ENCODE results near the gene CILP. TPM values are rescaled to one million over a fixed set of nuclear protein-coding genes. Genes with fewer than 3 reads are reported as not detected.

The CILP gene
- total and polyA plus RNA-seq, 4 donors, result 0.30 to 0.97 (median 0.66) TPM

GRCh38 chr15:65222891-65223290 is 11.6 kb upstream of the CILP start:
- ATAC-seq (ENCODE audit: insufficient read depth, low FRiP score), result no peak
- no peak for DNase-seq
- Histone ChIP-seq H3K9ac (ENCODE audit: insufficient read depth in 1 of 2, low read length in 2 of 2) (no peak overlapping the region), H3K4me1 (ENCODE audit: control insufficient read depth in 5 of 5, insufficient read depth in 5 of 5, low read length in 5 of 5) (no peaks in the 10 kb centered on the region), H3K4me3 (no peak overlapping the region), H3K27ac (ENCODE audit: low read depth in 1 of 2, low read length in 1 of 2) (no peak overlapping the region), H3K27me3 (ENCODE audit: control insufficient read depth in 3 of 3, insufficient read depth in 3 of 3, low read length in 2 of 3) (no peaks in the 10 kb centered on the region), H3K36me3 (ENCODE audit: control insufficient read depth in 4 of 4, insufficient read depth in 4 of 4, low read length in 4 of 4) (no peaks in the 10 kb centered on the region), H3K9me3 (ENCODE audit: control insufficient read depth in 4 of 4, insufficient read depth in 3 of 4, low read length in 3 of 4) (peaks cover 0 to 1% (median 0%) of the 10 kb centered on the region in 4 donors)
- no peak for TF ChIP-seq CTCF (IDR thresholded peaks at IDR 0.05; ENCODE audit: control extremely low read depth, extremely low read depth)
- 93 to 96% methylated on average over 4 of the region's 4 CpGs for WGBS, 2 donors

GRCh38 chr15:65221697-65222096 is 10.4 kb upstream of the CILP start:
- Histone ChIP-seq H3K9ac (ENCODE audit: insufficient read depth in 1 of 2, low read length in 2 of 2) (no peak overlapping the region), H3K27me3 (ENCODE audit: control insufficient read depth in 3 of 3, insufficient read depth in 3 of 3, low read length in 2 of 3) (no peaks in the 10 kb centered on the region), H3K9me3 (ENCODE audit: control insufficient read depth in 4 of 4, insufficient read depth in 3 of 4, low read length in 3 of 4) (peaks cover 0 to 1% (median 0%) of the 10 kb centered on the region in 4 donors), H3K36me3 (ENCODE audit: control insufficient read depth in 4 of 4, insufficient read depth in 4 of 4, low read length in 4 of 4) (no peaks in the 10 kb centered on the region), H3K27ac (ENCODE audit: low read depth in 1 of 2, low read length in 1 of 2) (no peak overlapping the region), H3K4me1 (ENCODE audit: control insufficient read depth in 5 of 5, insufficient read depth in 5 of 5, low read length in 5 of 5) (no peaks in the 10 kb centered on the region), H3K4me3 (no peak overlapping the region)
- ATAC-seq (ENCODE audit: insufficient read depth, low FRiP score) (no peak), DNase-seq (no peak)
- no peak for TF ChIP-seq CTCF (IDR thresholded peaks at IDR 0.05; ENCODE audit: control extremely low read depth, extremely low read depth)
- 93 to 95% methylated on average over 2 of the region's 2 CpGs for WGBS, 2 donors

GRCh38 chr15:65219137-65219536 is 7.9 kb upstream of the CILP start:
- no peak overlapping the region for H3K4me3 ChIP-seq
- no peaks in the 10 kb centered on the region for H3K27me3 ChIP-seq (ENCODE audit: control insufficient read depth in 3 of 3, insufficient read depth in 3 of 3, low read length in 2 of 3)
- H3K27ac ChIP-seq (ENCODE audit: low read depth in 1 of 2, low read length in 1 of 2), result no peak overlapping the region
- ATAC-seq (ENCODE audit: insufficient read depth, low FRiP score) (no peak), DNase-seq (no peak)
- H3K4me1 ChIP-seq (ENCODE audit: control insufficient read depth in 5 of 5, insufficient read depth in 5 of 5, low read length in 5 of 5), result no peaks in the 10 kb centered on the region
- H3K9me3 ChIP-seq (ENCODE audit: control insufficient read depth in 4 of 4, insufficient read depth in 3 of 4, low read length in 3 of 4), result peaks cover 0 to 1% (median 0%) of the 10 kb centered on the region in 4 donors
- no peak for TF ChIP-seq CTCF (IDR thresholded peaks at IDR 0.05; ENCODE audit: control extremely low read depth, extremely low read depth)
- H3K36me3 ChIP-seq (ENCODE audit: control insufficient read depth in 4 of 4, insufficient read depth in 4 of 4, low read length in 4 of 4), result no peaks in the 10 kb centered on the region
- WGBS, 2 donors, result 93 to 97% methylated on average over 3 of the region's 3 CpGs
- no peak overlapping the region for H3K9ac ChIP-seq (ENCODE audit: insufficient read depth in 1 of 2, low read length in 2 of 2)
